Umbilical cord (tissue), 2 donors: ENCODE measurements around the gene ILK. TPM values are rescaled to one million over a fixed set of nuclear protein-coding genes. Genes with fewer than 3 reads are reported as not detected.

Experiments used
- DNase-seq: peaks from one replicate; pipeline ENCODE4 v3.0.0-alpha.2; 2015; ENCODE audit warnings: low spot score
- total RNA-seq: library from RNA; depleted of rRNA; stranded (reverse); fragments of >200 nt; gene quantifications from one replicate; pipeline ENCODE4 v1.2.3, GENCODE V29; 2014; ENCODE audit warnings: low replicate concordance; ENCODE audit not compliant: insufficient read depth

The ILK gene
- 296 TPM for total RNA-seq

- peak; percentile 95 for DNase-seq
Observed at GRCh38 chr11:6603287-6604080, at the start of gene ILK, which contains the start of gene RRP8. Gene ILK, plus strand, starts transcription at chr11:6603774. Its CDS starts 498 bp downstream, at chr11:6604272. Gene RRP8, minus strand, starts transcription at chr11:6603616. Its CDS starts 114 bp downstream, at chr11:6603502.

DNA sequence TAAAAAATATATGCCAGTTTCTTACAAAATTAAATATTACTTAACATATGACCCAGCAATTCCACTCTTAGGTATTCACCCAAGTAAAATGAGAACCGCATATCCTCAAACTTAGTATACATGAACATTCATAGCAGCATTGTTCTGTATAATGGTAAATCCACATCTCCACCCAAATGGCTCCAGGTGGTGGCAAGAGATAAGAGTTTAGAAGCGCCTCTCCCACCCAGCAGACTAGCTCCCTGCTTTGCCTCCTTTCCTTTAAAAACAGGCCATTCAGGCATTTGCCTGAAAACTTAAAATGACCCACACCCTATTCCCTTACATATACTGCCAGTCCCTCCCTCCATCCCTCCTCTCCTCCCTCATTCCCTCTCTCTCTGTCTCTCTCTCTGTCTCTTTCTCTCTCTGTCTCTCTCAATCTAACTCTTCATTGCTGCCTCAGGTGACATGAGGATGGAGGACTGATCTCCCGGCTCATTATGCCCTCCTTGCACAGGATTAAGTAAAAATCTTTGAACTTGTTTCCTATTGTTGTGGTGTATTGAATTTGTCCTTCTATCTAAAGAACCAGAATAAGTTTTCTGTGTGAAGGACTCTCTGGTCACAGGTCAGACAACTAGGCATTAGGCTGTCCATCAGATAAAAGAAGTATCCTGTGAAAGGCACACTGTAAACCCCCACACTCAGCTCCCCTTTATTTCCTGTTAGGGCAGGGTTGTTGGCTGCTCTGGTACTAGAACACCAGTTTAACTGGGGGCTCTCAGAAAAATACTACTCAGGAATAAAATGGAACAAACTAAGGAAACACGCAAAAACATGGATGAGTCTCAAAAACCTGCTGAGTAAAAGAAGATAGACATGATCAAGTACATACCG, 48.5 kb upstream of the ILK start:
- no peak for DNase-seq

GRCh38 chr11:6556139-6556949, 47.2 kb upstream of the ILK start:
- no peak for DNase-seq

GRCh38 chr11:6557063-6557462, 46.5 kb upstream of the ILK start:
- DNase-seq, result no peak

DNA sequence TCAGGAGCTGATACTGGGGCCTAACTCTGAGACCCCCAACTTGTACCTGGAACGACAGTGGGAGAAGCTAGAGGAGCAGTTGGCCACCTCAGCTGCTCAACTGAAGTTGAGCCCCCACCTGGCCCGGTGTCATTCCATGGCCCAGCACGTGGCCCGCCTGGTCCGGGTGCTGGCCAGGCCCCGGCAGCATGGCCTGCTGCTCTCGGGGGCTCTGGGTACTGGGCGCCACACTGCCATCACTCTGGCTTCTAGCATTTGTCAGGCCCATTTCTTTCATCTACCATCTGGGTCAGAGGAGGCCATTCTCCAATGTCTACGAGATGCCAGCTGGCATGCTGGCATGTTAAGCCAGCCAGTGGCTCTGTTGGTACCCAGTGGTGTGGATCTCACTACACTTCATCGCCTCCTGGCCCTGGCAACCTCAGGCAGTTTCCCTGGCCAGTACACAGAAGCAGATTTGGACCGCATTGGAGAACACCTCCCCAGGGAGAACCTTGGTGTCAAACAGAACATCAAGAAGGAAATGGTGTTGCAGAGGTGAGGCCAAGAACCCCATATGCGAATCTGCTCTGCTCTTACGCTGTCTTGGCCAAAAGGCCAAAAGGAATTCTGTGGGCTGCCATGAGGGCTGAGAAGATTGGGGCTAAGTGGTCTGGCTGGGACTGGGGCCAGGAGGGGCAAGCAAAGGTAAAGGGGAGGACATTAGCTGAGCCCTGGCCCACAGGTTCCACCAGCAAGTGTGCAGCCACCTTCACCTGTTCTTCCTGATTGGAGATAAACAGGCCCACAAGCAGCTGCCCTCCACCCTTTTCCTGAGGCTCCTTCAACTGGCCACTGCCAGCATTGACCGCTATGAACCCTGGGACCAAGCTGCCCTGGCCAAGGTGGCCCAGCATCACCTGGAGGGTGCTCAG, 45.6 kb upstream of the ILK start:
- DNase-seq, result no peak

- no peak for DNase-seq
Observed at GRCh38 chr11:6559369-6559768, 44.2 kb upstream of the ILK start.

GRCh38 chr11:6561288-6561687, 42.3 kb upstream of the ILK start:
- no peak for DNase-seq

- DNase-seq, result no peak
Observed at GRCh38 chr11:6563121-6563619, 40.4 kb upstream of the ILK start.

DNA sequence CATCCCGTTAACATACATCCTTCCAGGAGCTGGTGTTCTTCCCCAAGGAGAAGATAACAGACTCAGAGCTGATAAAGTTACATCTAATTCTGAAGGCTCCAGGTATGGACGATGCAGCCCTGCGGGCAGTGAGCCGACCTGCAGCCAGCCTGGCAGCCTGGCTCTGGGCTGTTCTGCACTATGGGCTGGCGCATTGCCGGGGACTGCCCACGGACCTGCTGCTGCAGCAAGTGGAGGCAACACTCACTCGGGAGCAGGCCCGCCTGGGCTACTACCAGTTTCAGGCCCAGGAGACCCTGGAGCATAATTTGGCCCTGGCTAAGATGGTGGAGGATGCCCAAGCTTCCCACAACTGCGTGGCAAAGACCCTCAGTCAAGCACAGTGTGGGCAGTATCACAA, 39.9 kb upstream of the ILK start:
- DNase-seq, result no peak

- DNase-seq, result no peak
Observed at GRCh38 chr11:6565325-6565724, 38.2 kb upstream of the ILK start.

DNA sequence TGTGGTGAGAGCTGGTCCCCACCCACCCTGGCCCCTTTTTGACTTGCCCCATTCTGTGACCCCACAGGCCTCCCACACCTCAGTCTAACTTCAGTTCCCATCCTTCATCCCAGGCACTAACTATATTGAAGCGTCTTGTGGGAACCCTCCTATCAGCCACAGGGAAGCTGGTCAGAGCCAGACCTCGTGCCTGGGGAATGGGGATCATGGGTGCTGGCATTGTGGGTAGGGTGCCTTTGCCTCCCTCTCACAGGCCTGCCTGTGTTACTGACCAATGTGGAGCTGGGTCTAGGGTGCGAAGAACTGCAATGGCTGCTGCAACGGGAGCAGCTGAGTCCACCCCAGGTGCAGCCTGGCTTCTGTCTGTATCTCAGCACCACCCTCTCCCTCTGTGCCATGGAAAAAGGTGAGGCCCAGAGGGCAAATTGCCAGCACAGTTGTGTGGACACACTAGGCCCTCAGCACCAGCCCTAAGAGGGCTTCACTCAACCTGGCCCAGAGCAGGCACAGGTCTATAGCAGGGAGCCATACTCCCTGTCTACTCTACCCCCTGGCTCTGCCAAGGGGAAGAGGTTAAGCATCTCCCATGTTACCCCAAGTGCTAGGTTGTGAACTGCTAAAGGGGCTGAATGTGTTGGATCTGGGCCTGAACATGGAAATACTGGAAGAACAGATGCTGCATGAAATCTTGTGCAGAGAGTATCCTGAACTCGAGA, 37.4 kb upstream of the ILK start:
- no peak for DNase-seq

GRCh38 chr11:6566704-6567370, 36.7 kb upstream of the ILK start:
- DNase-seq, result no peak

DNA sequence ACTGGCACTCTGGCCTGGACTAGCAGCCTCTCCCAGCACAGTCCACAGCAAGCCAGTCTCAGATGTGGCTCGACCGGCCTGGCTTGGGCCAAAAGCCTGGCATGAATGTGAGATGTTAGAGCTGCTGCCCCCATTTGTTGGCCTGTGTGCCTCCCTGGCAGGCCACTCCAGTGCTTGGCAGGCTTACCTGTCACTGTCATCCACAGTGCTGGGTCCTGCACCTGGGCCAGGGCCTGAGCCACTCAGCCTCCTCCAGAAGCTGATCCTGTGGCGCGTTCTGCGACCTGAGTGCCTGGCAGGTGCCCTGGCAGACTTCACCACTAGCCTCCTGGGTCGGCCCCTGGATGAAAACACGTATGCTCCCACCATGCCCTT, 36.2 kb upstream of the ILK start:
- no peak for DNase-seq

GRCh38 chr11:6568191-6568918, 35.2 kb upstream of the ILK start:
- peak; percentile 57 for DNase-seq

DNA sequence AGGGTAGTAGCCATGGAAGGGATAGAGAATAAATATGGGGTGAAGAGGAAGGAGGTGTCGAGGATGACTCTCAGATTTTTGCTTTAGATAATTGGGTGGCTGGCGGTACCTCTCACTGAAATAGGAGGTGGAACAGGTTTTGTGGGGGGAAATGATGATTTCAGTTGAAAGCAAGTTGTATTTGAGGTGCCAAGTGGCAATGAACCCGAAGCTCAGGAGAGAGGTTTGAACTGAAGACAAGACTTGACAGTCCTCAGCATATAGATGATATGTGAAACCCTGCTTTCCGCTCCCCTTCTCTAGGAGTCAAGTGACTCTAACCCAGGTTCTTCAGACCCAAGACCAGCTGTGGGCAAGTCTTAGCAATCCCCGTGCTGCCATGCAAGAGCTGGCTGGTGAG, 33.9 kb upstream of the ILK start:
- DNase-seq, result no peak

DNA sequence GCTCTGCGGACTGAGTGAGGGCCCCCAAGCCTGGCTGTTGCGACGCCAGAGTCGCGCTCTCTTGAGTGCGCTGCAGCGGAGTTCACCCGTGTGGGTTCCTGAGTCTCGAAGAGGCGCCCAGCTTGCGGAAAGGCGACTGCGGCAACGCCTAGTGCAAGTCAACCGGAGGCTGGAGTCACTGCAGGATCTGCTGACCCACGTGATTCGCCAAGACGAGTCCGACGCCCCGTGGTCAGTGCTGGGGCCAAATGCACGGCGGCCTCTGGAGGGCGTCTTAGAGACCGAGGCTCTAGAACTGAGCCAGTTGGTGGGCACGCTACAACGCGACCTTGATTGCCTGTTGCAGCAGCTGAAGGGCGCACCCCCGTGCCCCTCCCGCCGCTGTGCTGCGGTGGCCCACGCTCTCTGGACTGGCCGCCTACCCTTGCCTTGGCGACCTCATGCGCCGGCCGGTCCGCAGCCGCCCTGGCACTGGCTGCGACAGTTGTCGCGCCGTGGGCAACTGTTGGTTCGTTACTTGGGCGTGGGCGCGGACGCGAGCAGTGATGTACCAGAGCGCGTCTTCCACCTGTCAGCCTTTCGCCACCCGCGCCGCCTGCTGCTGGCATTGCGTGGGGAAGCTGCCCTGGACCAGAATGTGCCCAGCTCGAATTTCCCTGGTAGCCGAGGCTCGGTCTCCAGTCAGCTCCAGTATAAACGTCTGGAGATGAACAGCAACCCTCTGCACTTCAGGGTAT, 32.7 kb upstream of the ILK start:
- no peak for DNase-seq

GRCh38 chr11:6571434-6572008, 32.1 kb upstream of the ILK start:
- no peak for DNase-seq

DNA sequence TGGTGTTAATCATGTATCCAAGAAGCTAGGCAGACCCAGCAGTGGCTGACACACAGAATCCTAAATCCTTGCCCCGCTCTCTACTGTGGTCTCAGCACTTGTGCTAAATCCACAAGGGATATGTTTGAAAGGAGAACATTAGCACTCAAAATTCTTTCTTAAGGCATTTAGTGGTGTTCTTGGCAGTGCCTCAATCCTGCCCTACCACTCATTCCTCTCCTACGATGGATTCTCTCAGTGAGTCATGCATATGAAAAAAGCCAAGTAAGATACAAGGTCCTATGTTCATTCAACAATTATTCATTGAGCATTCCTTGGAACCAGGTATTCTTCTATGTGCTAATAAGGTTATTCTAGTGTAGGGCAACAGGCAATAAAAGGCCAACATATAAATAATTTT, 31.4 kb upstream of the ILK start:
- DNase-seq, result peak; percentile 86
